SK-N-SH (cell line): ENCODE measurements around the gene CDK14. TPM values are rescaled to one million over a fixed set of nuclear protein-coding genes. Genes with fewer than 3 reads are reported as not detected.

Experiments used
- CTCF ChIA-PET: fragments of 300-600, 350-600 bp; formaldehyde crosslinking; extraction: SDS; loops from one replicate; lab custom pipeline; 2021; lab: Yijun Ruan, JAX
- POLR2A ChIA-PET: fragments of 350-600 bp; sonication (Branson Sonifier 250); formaldehyde crosslinking; extraction: SDS; loops from one replicate; lab custom pipeline; 2020; ENCODE audit warnings: antibody characterized with exemption, inconsistent platforms; lab: Yijun Ruan, JAX
- DNase-seq: peaks from one replicate; pipeline ENCODE4 v3.0.0; 2012
- H2AFZ ChIP-seq: fragments of 200-600 bp; sonication (generic); 2 replicates; pipeline ENCODE4 v1.8.1; 2016; ENCODE audit warnings: antibody characterized with exemption, mild to moderate bottlenecking, low read depth
- H3F3A ChIP-seq: fragments of 200-600 bp; sonication (generic); replicated peaks from 2 replicates; pipeline ENCODE3; 2016; ENCODE audit warnings: antibody characterized with exemption, mild to moderate bottlenecking; ENCODE audit not compliant: insufficient read depth
- H3K27ac ChIP-seq, 2 experiments: fragments of 200-500 bp in 1 of 2; fragments of 200-600 bp in 1 of 2; sonication (Bioruptor generic) in 1 of 2; sonication (generic), shearing (Covaris generic) in 1 of 2; 2 replicates each; pipeline versions ENCODE4 v1.5.1 to v1.6.1; 2014 to 2016; ENCODE audit warnings: low read depth in 2 of 2, inconsistent platforms in 1 of 2, low read length in 1 of 2, mild to moderate bottlenecking in 1 of 2, mixed read lengths in 1 of 2
- H3K27me3 ChIP-seq: fragments of 200-600 bp; sonication (generic), shearing (Covaris generic); 2 replicates; pipeline ENCODE4 v1.6.1; 2016; ENCODE audit warnings: mixed run types; ENCODE audit not compliant: insufficient read depth
- H3K36me3 ChIP-seq, 2 experiments: fragments of 200-500 bp in 1 of 2; fragments of 200-600 bp in 1 of 2; sonication (Bioruptor generic) in 1 of 2; sonication (generic) in 1 of 2; replicated peaks in 1 of 2; 2 replicates each; pipeline versions ENCODE3 to v1.5.1; 2014 to 2016; ENCODE audit warnings: low read length in 1 of 2, mild to moderate bottlenecking in 1 of 2; ENCODE audit not compliant: insufficient read depth in 2 of 2, control insufficient read depth in 1 of 2
- H3K4me1 ChIP-seq, 2 experiments: fragments of 200-500 bp in 1 of 2; fragments of 200-600 bp in 1 of 2; sonication (Bioruptor generic) in 1 of 2; sonication (generic), shearing (Covaris generic) in 1 of 2; 2 replicates each; pipeline versions ENCODE4 v1.5.1 to v1.6.1; 2014 to 2016; ENCODE audit warnings: low read depth in 1 of 2, low read length in 1 of 2, mixed run types in 1 of 2; ENCODE audit not compliant: insufficient read depth in 2 of 2, control insufficient read depth in 1 of 2
- H3K4me2 ChIP-seq: fragments of 200-600 bp; sonication (generic), shearing (Covaris generic); 2 replicates; pipeline ENCODE4 v1.6.1; 2017; ENCODE audit warnings: mixed run types
- H3K4me3 ChIP-seq, 2 experiments: fragments of 200-500 bp in 1 of 2; fragments of 200-600 bp in 1 of 2; sonication (Bioruptor generic) in 1 of 2; sonication (generic), shearing (Covaris generic) in 1 of 2; 2 replicates each; pipeline versions ENCODE4 v1.5.1 to v1.8.1; 2014 to 2016; ENCODE audit warnings: low read depth in 2 of 2, inconsistent platforms in 1 of 2, low read length in 1 of 2, mild to moderate bottlenecking in 1 of 2, mixed read lengths in 1 of 2, moderate library complexity in 1 of 2
- H3K79me2 ChIP-seq: fragments of 200-600 bp; sonication (generic); 2 replicates; pipeline ENCODE4 v1.8.1; 2017; ENCODE audit warnings: mild to moderate bottlenecking; ENCODE audit not compliant: insufficient read depth
- H3K9ac ChIP-seq: fragments of 200-600 bp; sonication (generic); 2 replicates; pipeline ENCODE4 v1.6.1; 2017; ENCODE audit warnings: mixed run types
- H3K9me2 ChIP-seq: fragments of 200-600 bp; sonication (generic); 2 replicates; pipeline ENCODE4 v1.6.1; 2017; ENCODE audit warnings: mixed run types
- H3K9me3 ChIP-seq: fragments of 200-600 bp; sonication (generic); 2 replicates; pipeline ENCODE4 v1.6.1; 2017; ENCODE audit warnings: mixed run types, mild to moderate bottlenecking, moderate library complexity
- H4K20me1 ChIP-seq: fragments of 200-600 bp; sonication (generic); 2 replicates; pipeline ENCODE4 v1.6.1; 2017; ENCODE audit warnings: mild to moderate bottlenecking, mixed run types; ENCODE audit not compliant: insufficient read depth
- CHD2 ChIP-seq: fragments of 150-350 bp; IDR thresholded peaks from 2 replicates; pipeline ENCODE4 v1.6.1; 2018; ENCODE audit warnings: low read length; ENCODE audit not compliant: partially characterized antibody
- EP300 ChIP-seq, 2 experiments: IDR thresholded peaks; 2 replicates each; pipeline versions ENCODE4 v1.4.0 to v1.6.1; 2012; ENCODE audit warnings: borderline replicate concordance in 1 of 2, low read depth in 1 of 2, low read length in 1 of 2
- EZH2phosphoT487 ChIP-seq: fragments of 200-600 bp; sonication (generic); IDR thresholded peaks from 2 replicates; pipeline ENCODE4 v1.6.1; 2017; ENCODE audit warnings: low read depth, mixed run types, mild to moderate bottlenecking, antibody characterized with exemption, moderate library complexity, borderline replicate concordance
- FOSL2 ChIP-seq: IDR thresholded peaks from 2 replicates; pipeline ENCODE4 v1.4.0; 2012; ENCODE audit warnings: low read depth, mild to moderate bottlenecking, moderate library complexity, borderline replicate concordance
- FOXM1 ChIP-seq: IDR thresholded peaks from 2 replicates; pipeline ENCODE4 v1.4.0; 2012; ENCODE audit warnings: low read depth, mild to moderate bottlenecking
- GABPA ChIP-seq: IDR thresholded peaks from 2 replicates; pipeline ENCODE4 v1.4.0; 2012; ENCODE audit warnings: low read depth, mild to moderate bottlenecking
- MEF2A ChIP-seq: IDR thresholded peaks from 2 replicates; pipeline ENCODE4 v1.4.0; 2012; ENCODE audit warnings: low read depth, borderline replicate concordance
- MXI1 ChIP-seq: IDR thresholded peaks from 2 replicates; pipeline ENCODE4 v1.6.1; 2012; ENCODE audit warnings: mild to moderate bottlenecking, low read depth, low read length, improper control_type of control experiment
- NFIC ChIP-seq: IDR thresholded peaks from 2 replicates; pipeline ENCODE4 v1.4.0; 2012; ENCODE audit warnings: borderline replicate concordance
- POLR2AphosphoS5 ChIP-seq: IDR thresholded peaks from 2 replicates; pipeline ENCODE4 v1.6.1; 2012; ENCODE audit warnings: low read depth, low read length
- RAD21 ChIP-seq: IDR thresholded peaks from 2 replicates; pipeline ENCODE4 v1.6.1; 2012; ENCODE audit warnings: mild to moderate bottlenecking, low read length
- TCF12 ChIP-seq: IDR thresholded peaks from 2 replicates; pipeline ENCODE4 v1.4.0; 2012
- TEAD4 ChIP-seq: IDR thresholded peaks from 2 replicates; pipeline ENCODE4 v1.4.0; 2012; ENCODE audit warnings: mild to moderate bottlenecking, borderline replicate concordance; ENCODE audit not compliant: insufficient read depth
- WGBS: methylation state at CpG from one replicate; pipeline ENCODE4 v1.1.6; 2017; ENCODE audit warnings: low lambda C conversion rate; 5-methylcytosine and 5-hydroxymethylcytosine counted together
- polyA plus RNA-seq, 3 experiments: library from polyadenylated mRNA; depleted of rRNA; stranded (reverse); fragments of >200 nt; gene quantifications; 2 replicates each; pipeline ENCODE4 v1.2.3, GENCODE V29; 2012
- TF ChIP-seq, protein P1 (sequence below): IDR thresholded peaks from 2 replicates; pipeline ENCODE4 v1.4.0; 2012; ENCODE audit warnings: low read depth, borderline replicate concordance
- TF ChIP-seq, protein P2 (sequence below): IDR thresholded peaks from 2 replicates; pipeline ENCODE4 v1.4.0; 2012; ENCODE audit warnings: low read depth, borderline replicate concordance
- TF ChIP-seq, protein P3 (sequence below): fragments of 150-350 bp; IDR thresholded peaks from 2 replicates; pipeline ENCODE4 v1.6.1; 2017; ENCODE audit warnings: antibody characterized with exemption, low read length, low read depth, borderline replicate concordance
- TF ChIP-seq, protein P4 (sequence below): IDR thresholded peaks from 2 replicates; pipeline ENCODE4; 2012

Gene CDK14
- polyA plus RNA-seq, 1 of the 3 experiments (the other 2 are of a cell fraction), result 13.9 TPM

DNA sequence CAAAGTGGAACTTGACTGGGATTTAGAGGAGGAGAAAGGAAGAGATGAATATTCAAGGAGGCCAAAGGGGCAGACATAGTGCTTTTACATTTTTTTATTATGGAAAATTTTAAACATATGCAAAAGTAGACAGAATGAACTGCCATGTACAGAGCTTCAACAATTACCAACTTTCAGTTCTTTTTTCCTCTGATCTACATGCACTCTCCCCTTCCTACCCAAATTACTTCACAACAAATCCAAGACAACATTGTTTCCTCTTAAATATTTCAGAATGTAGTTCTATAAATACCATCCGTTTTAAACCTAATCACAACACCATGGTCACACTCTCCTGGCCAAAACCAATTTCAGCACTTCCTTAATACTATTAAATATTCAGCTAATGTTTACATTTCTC, 584.6 kb downstream of the CDK14 start:
- ChIA-PET CTCF (interaction anchor here (0.6 to 1.1 kb wide), 2 partner anchors 13 to 1464 kb away, joined by 3 to 4 read pairs; no protein-coding TSS in a partner anchor), POLR2A (no interaction called here)
- Histone ChIP-seq H2AFZ (no peak overlapping the region), H3K9me3 (no peaks in the 10 kb centered on the region), H3K36me3 (no peaks in the 10 kb centered on the region), H3K27ac (peak overlapping the region in 1 of 2 experiments; percentile 86; a peak in 1 of 4 replicates), H3K4me2 (no peak overlapping the region), H3F3A (peaks cover 34% of the 10 kb centered on the region), H3K4me3 (no peak overlapping the region), H3K79me2 (no peaks in the 10 kb centered on the region), H3K27me3 (no peaks in the 10 kb centered on the region), H3K9me2 (no peaks in the 10 kb centered on the region), H3K9ac (no peak overlapping the region), H4K20me1 (peaks cover 4% of the 10 kb centered on the region; the same call in 1 of the 2 replicates), H3K4me1 (peaks cover 0 to 15% of the 10 kb centered on the region in 2 experiments; a peak in 3 of 4 replicates)
- TF ChIP-seq, protein P1, sequence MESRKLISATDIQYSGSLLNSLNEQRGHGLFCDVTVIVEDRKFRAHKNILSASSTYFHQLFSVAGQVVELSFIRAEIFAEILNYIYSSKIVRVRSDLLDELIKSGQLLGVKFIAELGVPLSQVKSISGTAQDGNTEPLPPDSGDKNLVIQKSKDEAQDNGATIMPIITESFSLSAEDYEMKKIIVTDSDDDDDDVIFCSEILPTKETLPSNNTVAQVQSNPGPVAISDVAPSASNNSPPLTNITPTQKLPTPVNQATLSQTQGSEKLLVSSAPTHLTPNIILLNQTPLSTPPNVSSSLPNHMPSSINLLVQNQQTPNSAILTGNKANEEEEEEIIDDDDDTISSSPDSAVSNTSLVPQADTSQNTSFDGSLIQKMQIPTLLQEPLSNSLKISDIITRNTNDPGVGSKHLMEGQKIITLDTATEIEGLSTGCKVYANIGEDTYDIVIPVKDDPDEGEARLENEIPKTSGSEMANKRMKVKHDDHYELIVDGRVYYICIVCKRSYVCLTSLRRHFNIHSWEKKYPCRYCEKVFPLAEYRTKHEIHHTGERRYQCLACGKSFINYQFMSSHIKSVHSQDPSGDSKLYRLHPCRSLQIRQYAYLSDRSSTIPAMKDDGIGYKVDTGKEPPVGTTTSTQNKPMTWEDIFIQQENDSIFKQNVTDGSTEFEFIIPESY, result no peak
- TF ChIP-seq CHD2 (no peak), MXI1 (no peak), FOXM1 (no peak), NFIC (no peak), EZH2phosphoT487 (no peak), MEF2A (no peak), FOSL2 (no peak), TEAD4 (no peak)
- TF ChIP-seq, protein P2, sequence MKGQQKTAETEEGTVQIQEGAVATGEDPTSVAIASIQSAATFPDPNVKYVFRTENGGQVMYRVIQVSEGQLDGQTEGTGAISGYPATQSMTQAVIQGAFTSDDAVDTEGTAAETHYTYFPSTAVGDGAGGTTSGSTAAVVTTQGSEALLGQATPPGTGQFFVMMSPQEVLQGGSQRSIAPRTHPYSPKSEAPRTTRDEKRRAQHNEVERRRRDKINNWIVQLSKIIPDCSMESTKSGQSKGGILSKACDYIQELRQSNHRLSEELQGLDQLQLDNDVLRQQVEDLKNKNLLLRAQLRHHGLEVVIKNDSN, result no peak
- TF ChIP-seq, protein P3, sequence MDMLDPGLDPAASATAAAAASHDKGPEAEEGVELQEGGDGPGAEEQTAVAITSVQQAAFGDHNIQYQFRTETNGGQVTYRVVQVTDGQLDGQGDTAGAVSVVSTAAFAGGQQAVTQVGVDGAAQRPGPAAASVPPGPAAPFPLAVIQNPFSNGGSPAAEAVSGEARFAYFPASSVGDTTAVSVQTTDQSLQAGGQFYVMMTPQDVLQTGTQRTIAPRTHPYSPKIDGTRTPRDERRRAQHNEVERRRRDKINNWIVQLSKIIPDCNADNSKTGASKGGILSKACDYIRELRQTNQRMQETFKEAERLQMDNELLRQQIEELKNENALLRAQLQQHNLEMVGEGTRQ, result no peak
- TF ChIP-seq, protein P4, sequence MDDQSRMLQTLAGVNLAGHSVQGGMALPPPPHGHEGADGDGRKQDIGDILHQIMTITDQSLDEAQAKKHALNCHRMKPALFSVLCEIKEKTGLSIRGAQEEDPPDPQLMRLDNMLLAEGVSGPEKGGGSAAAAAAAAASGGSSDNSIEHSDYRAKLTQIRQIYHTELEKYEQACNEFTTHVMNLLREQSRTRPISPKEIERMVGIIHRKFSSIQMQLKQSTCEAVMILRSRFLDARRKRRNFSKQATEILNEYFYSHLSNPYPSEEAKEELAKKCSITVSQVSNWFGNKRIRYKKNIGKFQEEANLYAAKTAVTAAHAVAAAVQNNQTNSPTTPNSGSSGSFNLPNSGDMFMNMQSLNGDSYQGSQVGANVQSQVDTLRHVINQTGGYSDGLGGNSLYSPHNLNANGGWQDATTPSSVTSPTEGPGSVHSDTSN, result no peak
- no peak for DNase-seq
- WGBS, result 78% methylated on average over 1 of the region's 1 CpG

DNA sequence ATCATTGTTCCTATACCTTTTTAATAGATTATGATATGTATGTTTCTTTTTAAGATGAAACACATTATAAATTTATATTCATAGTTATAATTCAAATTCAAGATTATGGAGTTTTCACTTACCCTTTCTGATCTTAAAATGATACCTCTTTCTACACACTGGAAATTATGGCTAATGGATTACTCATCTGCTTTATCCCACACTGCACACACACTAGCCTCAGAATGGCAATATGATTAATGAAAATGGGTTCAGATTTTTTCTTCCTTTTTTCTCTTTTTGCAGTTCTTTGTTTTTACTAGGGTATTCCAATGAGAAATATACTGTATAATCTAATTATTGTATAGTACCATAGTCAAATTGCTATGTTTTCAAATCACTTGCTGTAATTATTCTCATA, 585.8 kb downstream of the CDK14 start:
- POLR2A ChIA-PET, result no interaction called here
- peaks cover 34% of the 10 kb centered on the region for H3F3A ChIP-seq
- peaks cover 0 to 15% of the 10 kb centered on the region in 2 experiments; a peak in 3 of 4 replicates for H3K4me1 ChIP-seq
- H3K9ac ChIP-seq, result no peak overlapping the region
- no peak overlapping the region for H2AFZ ChIP-seq
- DNase-seq, result no peak
- CTCF ChIA-PET, result interaction anchor here (0.7 kb wide), 1 partner anchor 12 kb away, joined by 3 read pairs; no protein-coding TSS in a partner anchor
- H3K4me3 ChIP-seq, result no peak overlapping the region
- H3K9me3 ChIP-seq, result no peaks in the 10 kb centered on the region
- H4K20me1 ChIP-seq, result peaks cover 4% of the 10 kb centered on the region; the same call in 1 of the 2 replicates
- 0 out of 2 replicates have a peak overlapping the region, but pooled peaks have one; percentile 64 for H3K4me2 ChIP-seq
- TF ChIP-seq POLR2AphosphoS5 (no peak), FOSL2 (peak; percentile 43), TEAD4 (no peak), RAD21 (no peak), EP300 (IDR thresholded peaks at IDR 0.05; ENCODE audit: borderline replicate concordance in 1 of 2, low read depth in 1 of 2, low read length in 1 of 2) (no peak), TCF12 (0 out of 2 replicates have a peak, but pooled peaks have one; percentile 7), GABPA (no peak), CHD2 (no peak)
- TF ChIP-seq, protein P4, result peak; percentile 51; the same call in 1 of the 2 replicates
- H3K79me2 ChIP-seq, result no peaks in the 10 kb centered on the region
- no peaks in the 10 kb centered on the region for H3K9me2 ChIP-seq
- H3K36me3 ChIP-seq, result no peaks in the 10 kb centered on the region
- no peaks in the 10 kb centered on the region for H3K27me3 ChIP-seq
- H3K27ac ChIP-seq, result peak overlapping the region in 1 of 2 experiments; percentile 86; a peak in 2 of 4 replicates
